NCI-H2171 (cell line): Measurements from ENCODE around the gene TTC29.
"Not testable (repeated sequence)": the region's sequence is repeated elsewhere in the genome, so short reads cannot be mapped to it uniquely, and the experiment has no call there.

Experiments
- DNase-seq: peaks from one replicate; lab custom pipeline; 2025; lab: John Stamatoyannopoulos, UW

The TTC29 gene

DNA sequence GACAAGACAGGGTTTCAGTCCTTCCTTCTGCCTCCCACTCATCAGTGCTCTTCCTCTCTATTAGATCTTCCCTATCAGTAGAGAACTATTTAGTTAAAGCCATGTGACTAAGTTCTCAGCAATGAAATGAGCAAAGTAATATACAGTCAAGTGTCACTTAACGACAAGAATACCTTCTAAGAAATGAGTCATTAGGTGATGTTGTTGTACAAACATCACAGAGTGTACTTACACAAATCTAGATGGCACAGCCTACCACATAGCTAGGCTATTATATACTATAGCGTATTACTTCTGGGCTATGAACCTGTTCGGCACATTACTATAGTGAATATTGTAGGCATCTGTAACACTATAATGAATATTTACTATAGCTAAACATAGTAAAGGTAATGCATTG is 235.7 kb downstream of the TTC29 start:
- DNase-seq: no peak

DNA sequence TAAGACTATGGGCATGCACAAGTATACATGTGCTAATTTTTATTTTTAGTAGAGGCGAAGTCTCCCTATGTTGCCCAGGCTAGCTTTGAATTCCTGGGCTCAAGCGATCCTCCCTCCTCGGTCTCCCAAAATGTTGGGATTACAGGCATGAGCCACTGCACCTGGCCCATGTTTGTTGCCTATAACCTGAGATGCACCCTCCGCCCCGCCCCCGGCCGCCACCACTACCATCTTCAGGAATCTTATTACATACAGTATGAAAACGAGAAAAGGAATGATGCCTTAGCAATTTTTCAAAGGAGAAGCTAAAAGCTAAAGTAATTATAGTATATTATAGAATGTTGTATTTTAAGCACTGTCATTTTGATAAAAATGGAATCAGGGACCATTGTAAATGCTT is 245.8 kb downstream of the TTC29 start:
- DNase-seq: no peak

- DNase-seq: no peak
Observed at GRCh38 chr4:146674829-146675570, 270.7 kb downstream of the TTC29 start.

DNA sequence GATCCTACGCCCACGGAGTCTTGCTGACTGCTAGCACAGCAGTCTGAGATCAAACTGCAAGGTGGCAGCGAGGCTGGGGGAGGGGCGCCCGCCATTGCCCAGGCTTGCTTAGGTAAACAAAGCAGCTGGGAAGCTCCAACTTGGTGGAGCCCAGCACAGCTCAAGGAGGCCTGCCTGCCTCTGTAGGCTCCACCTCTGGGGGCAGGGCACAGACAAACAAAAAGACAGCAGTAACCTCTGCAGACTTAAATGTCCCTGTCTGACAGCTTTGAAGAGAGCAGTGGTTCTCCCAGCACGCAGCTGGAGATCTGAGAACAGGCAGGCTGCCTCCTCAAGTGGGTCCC is 281.7 kb downstream of the TTC29 start:
- not testable (repeated sequence) for DNase-seq

DNA sequence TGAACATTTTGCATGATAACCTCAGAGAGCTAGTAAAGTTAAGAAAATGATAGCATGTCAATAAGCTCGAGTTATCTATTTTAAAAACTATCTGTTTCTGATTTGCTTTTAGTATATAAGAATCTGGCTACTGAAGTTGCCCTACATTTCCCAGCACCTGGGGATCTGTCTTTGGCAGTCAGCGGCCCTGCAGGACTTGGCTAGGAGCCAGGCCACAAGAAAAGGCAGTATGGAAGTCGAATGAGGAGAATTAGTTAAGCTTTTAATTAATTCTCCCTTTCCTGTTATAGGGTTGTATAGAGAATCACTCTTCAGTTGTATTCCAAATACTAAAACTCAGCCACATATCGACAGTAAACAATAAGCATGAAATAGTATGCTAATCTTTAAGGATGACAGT is 284.3 kb downstream of the TTC29 start:
- no peak for DNase-seq
